Sigmoid colon (tissue), 7 donors: Measurements from ENCODE around the gene ROR1. TPM values are rescaled to one million over a fixed set of nuclear protein-coding genes. Genes with fewer than 3 reads are reported as not detected.
A peak's percentile ranks its signal among the peaks of the same experiment; 100 is the strongest.

Source experiments
- DNase-seq: peaks from one replicate; pipeline ENCODE4 v3.0.0-alpha.2; 2019
- H3K27ac ChIP-seq, 4 donors: fragments of 200-600 bp; sonication (generic); one replicate each; pipeline ENCODE4 v1.5.1; 2016 to 2019; ENCODE audit warnings: mild to moderate bottlenecking in 1 of 4
- H3K27me3 ChIP-seq, 3 donors: fragments of 200-600 bp; sonication (generic); one replicate each; pipeline ENCODE4 v1.5.1; 2019; ENCODE audit warnings: mild to moderate bottlenecking in 1 of 3
- H3K36me3 ChIP-seq, 4 donors: fragments of 200-600 bp; sonication (generic); one replicate each; pipeline ENCODE4 v1.5.1; 2016 to 2019
- H3K4me1 ChIP-seq, 4 donors: fragments of 200-600 bp; sonication (generic); one replicate each; pipeline ENCODE4 v1.5.1; 2017 to 2019
- H3K4me3 ChIP-seq, 4 donors: fragments of 200-600 bp; sonication (generic); one replicate each; pipeline ENCODE4 v1.5.1; 2017 to 2019; ENCODE audit warnings: mild to moderate bottlenecking in 2 of 4, moderate library complexity in 1 of 4
- H3K9me3 ChIP-seq, 4 donors: fragments of 200-600 bp in 3 of 4; sonication (generic) in 3 of 4; one replicate each; pipeline versions ENCODE4 v1.5.1 to v1.6.1; 2013 to 2019
- EP300 ChIP-seq, 4 donors: sonication (generic); formaldehyde crosslinking; IDR thresholded peaks; one replicate each; pipeline ENCODE4 v1.6.1; 2017; ENCODE audit warnings: antibody characterized with exemption in 4 of 4
- POLR2A ChIP-seq, 2 donors: fragments of 450-650 bp; IDR thresholded peaks; one replicate each; pipeline ENCODE4 v1.6.1; 2016; ENCODE audit warnings: antibody characterized with exemption in 2 of 2, mild to moderate bottlenecking in 2 of 2, moderate library complexity in 2 of 2
- POLR2AphosphoS5 ChIP-seq, 4 donors: sonication (generic); formaldehyde crosslinking; IDR thresholded peaks; one replicate each; pipeline ENCODE4 v1.6.1; 2017; ENCODE audit warnings: antibody characterized with exemption in 4 of 4
- WGBS, 2 donors: extraction: QIAGEN DNeasy Blood & Tissue Kit; methylation state at CpG; one replicate each; pipeline ENCODE4 v1.1.7; 2013; 5-methylcytosine and 5-hydroxymethylcytosine counted together
- intact Hi-C: fragments of 100-400 bp; cut with DNase I; formaldehyde crosslinking; loops from one replicate; pipeline ENCODE4 v1.15.1; 2023
- polyA plus RNA-seq, 3 donors: library from polyadenylated mRNA; stranded (reverse); fragments of 200-250 nt; gene quantifications; one replicate each; pipeline ENCODE4 v1.2.3, GENCODE V29; 2013
- total RNA-seq, 4 donors: library from RNA; depleted of rRNA; stranded (reverse); fragments of >200 nt; gene quantifications; one replicate each; pipeline ENCODE4 v1.1.0, GENCODE V29; 2016
- TF ChIP-seq, protein P1 (sequence below), 4 experiments: fragments of 450-650 bp in 3 of 4; fragments of 200-600 bp in 1 of 4; IDR thresholded peaks; one replicate each; pipeline ENCODE4 v1.5.1; 2016 to 2019; ENCODE audit warnings: antibody characterized with exemption in 4 of 4, mild to moderate bottlenecking in 3 of 4, moderate library complexity in 2 of 4
- donor health status: healthy with polysubstance abuse.
- donor health status: Bipolar disorder and iron deficiency.
- donor health status: healthy.

The ROR1 gene
- total and polyA plus RNA-seq, 7 donors: under 0.01 to 37.1 (median 27.3) TPM

- TF ChIP-seq POLR2A (IDR thresholded peaks at IDR 0.05) (no peak), EP300 (IDR thresholded peaks at IDR 0.05) (no peak)
- TF ChIP-seq, protein P1, sequence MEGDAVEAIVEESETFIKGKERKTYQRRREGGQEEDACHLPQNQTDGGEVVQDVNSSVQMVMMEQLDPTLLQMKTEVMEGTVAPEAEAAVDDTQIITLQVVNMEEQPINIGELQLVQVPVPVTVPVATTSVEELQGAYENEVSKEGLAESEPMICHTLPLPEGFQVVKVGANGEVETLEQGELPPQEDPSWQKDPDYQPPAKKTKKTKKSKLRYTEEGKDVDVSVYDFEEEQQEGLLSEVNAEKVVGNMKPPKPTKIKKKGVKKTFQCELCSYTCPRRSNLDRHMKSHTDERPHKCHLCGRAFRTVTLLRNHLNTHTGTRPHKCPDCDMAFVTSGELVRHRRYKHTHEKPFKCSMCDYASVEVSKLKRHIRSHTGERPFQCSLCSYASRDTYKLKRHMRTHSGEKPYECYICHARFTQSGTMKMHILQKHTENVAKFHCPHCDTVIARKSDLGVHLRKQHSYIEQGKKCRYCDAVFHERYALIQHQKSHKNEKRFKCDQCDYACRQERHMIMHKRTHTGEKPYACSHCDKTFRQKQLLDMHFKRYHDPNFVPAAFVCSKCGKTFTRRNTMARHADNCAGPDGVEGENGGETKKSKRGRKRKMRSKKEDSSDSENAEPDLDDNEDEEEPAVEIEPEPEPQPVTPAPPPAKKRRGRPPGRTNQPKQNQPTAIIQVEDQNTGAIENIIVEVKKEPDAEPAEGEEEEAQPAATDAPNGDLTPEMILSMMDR (IDR thresholded peaks at IDR 0.05): no peak
- intact Hi-C loops: no loop called here
- no peaks in the 10 kb centered on the region for H3K27me3 ChIP-seq
- WGBS, 2 donors: 71 to 85% methylated on average over 1 of the region's 1 CpG
- no peak overlapping the region for H3K27ac ChIP-seq
- H3K4me3 ChIP-seq: no peak overlapping the region
- H3K9me3 ChIP-seq: no peaks in the 10 kb centered on the region
- H3K4me1 ChIP-seq: peaks cover 0 to 57% (median 39%) of the 10 kb centered on the region in 4 donors
- no peaks in the 10 kb centered on the region for H3K36me3 ChIP-seq
- no peak for DNase-seq
Measured at GRCh38 chr1:63908016-63908415, 134.2 kb downstream of the ROR1 start.

DNA sequence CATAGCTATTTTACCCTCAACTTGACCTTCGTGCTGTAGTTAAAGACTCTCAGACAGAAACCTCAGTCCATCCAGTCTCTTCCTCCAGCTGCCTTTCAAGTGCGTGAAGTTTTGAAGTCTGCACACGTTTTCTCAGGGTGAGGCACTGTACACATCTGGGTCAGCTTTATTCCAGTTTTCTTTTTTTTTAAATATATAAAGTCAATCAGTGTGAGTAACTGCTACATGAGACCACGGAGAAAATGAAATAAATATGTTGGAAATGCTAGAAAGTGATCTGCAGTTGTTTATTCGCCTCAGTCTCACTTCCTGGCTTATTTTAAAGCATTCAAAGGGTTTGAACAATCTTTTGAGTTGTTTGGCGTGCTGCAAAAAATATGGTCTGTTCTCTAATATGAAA, 135.7 kb downstream of the ROR1 start:
- TF ChIP-seq EP300 (IDR thresholded peaks at IDR 0.05) (no peak), POLR2AphosphoS5 (IDR thresholded peaks at IDR 0.05) (no peak), POLR2A (IDR thresholded peaks at IDR 0.05) (no peak)
- TF ChIP-seq, protein P1 (IDR thresholded peaks at IDR 0.05): no peak
- H3K36me3 ChIP-seq: no peaks in the 10 kb centered on the region
- intact Hi-C loops: no loop called here
- DNase-seq: no peak
- 65 to 72% methylated on average over 6 of the region's 6 CpGs for WGBS, 2 donors
- H3K9me3 ChIP-seq: no peaks in the 10 kb centered on the region
- H3K27ac ChIP-seq: no peak overlapping the region
- H3K4me3 ChIP-seq: no peak overlapping the region
- no peaks in the 10 kb centered on the region for H3K27me3 ChIP-seq
- H3K4me1 ChIP-seq: peaks cover 0 to 70% (median 50%) of the 10 kb centered on the region in 4 donors

GRCh38 chr1:63911049-63911448, 137.2 kb downstream of the ROR1 start:
- no peak overlapping the region for H3K4me3 ChIP-seq
- intact Hi-C loops: loop anchor here (5.0 kb wide), 1 partner anchor 226 kb away; no protein-coding TSS in a partner anchor
- no peak for DNase-seq
- no peaks in the 10 kb centered on the region for H3K9me3 ChIP-seq
- peaks cover 0 to 76% (median 52%) of the 10 kb centered on the region in 4 donors for H3K4me1 ChIP-seq
- WGBS, 2 donors: 91 to 92% methylated on average over 4 of the region's 4 CpGs
- H3K36me3 ChIP-seq: no peaks in the 10 kb centered on the region
- TF ChIP-seq POLR2A (IDR thresholded peaks at IDR 0.05): no peak
- TF ChIP-seq, protein P1 (IDR thresholded peaks at IDR 0.05): no peak
- no peak for TF ChIP-seq EP300 (IDR thresholded peaks at IDR 0.05)
- TF ChIP-seq POLR2AphosphoS5 (IDR thresholded peaks at IDR 0.05): no peak
- H3K27ac ChIP-seq: no peak overlapping the region
- H3K27me3 ChIP-seq: no peaks in the 10 kb centered on the region

DNA sequence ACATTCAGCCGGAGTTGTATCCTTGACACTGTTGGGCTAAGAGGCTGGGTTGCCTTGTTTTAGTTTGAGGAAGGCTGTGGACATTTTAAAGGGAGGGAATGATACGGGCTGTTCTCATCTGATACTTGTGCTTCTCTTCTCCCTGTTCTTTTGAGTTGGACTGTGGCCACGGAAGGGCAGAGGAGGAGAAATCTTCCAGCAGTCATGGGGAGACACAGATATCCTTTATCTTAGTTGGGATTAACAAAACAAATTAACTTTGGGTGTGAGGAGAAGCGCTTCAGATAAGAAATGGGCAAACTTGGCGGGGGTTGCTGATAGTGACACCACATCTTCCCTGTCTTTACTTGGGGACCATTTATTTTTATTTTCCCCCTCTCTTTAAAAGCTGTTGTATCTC, 138.8 kb downstream of the ROR1 start:
- H3K9me3 ChIP-seq: no peaks in the 10 kb centered on the region
- 51 to 79% methylated on average over 5 of the region's 5 CpGs for WGBS, 2 donors
- no peak for DNase-seq
- intact Hi-C loops: loop anchor here (5.0 kb wide), 1 partner anchor 225 kb away; no protein-coding TSS in a partner anchor
- TF ChIP-seq, protein P1 (IDR thresholded peaks at IDR 0.05): no peak
- no peak for TF ChIP-seq EP300 (IDR thresholded peaks at IDR 0.05)
- no peak for TF ChIP-seq POLR2AphosphoS5 (IDR thresholded peaks at IDR 0.05)
- no peak for TF ChIP-seq POLR2A (IDR thresholded peaks at IDR 0.05)
- no peak overlapping the region for H3K4me3 ChIP-seq
- peaks cover 0 to 66% (median 46%) of the 10 kb centered on the region in 4 donors for H3K4me1 ChIP-seq
- no peaks in the 10 kb centered on the region for H3K27me3 ChIP-seq
- H3K36me3 ChIP-seq: no peaks in the 10 kb centered on the region
- peak overlapping the region in 3 of 4 donors; percentile 45 to 72 (median 62) for H3K27ac ChIP-seq

GRCh38 chr1:63913533-63913932, 139.7 kb downstream of the ROR1 start:
- intact Hi-C loops: loop anchor here (5.0 kb wide), 1 partner anchor 224 kb away; no protein-coding TSS in a partner anchor
- DNase-seq: no peak
- H3K36me3 ChIP-seq: no peaks in the 10 kb centered on the region
- no peak for TF ChIP-seq EP300 (IDR thresholded peaks at IDR 0.05)
- TF ChIP-seq POLR2A (IDR thresholded peaks at IDR 0.05): no peak
- TF ChIP-seq, protein P1 (IDR thresholded peaks at IDR 0.05): no peak
- TF ChIP-seq POLR2AphosphoS5 (IDR thresholded peaks at IDR 0.05): no peak
- WGBS, 2 donors: 77 to 86% methylated on average over 10 of the region's 10 CpGs
- peaks cover 0 to 57% (median 39%) of the 10 kb centered on the region in 4 donors for H3K4me1 ChIP-seq
- no peak overlapping the region for H3K4me3 ChIP-seq
- no peaks in the 10 kb centered on the region for H3K9me3 ChIP-seq
- H3K27ac ChIP-seq: peak overlapping the region in 3 of 4 donors; percentile 45 to 72 (median 62)
- no peaks in the 10 kb centered on the region for H3K27me3 ChIP-seq
